K562 (cell line): ENCODE results near the gene CAMK2G. TPM values are rescaled to one million over a fixed set of nuclear protein-coding genes. Genes with fewer than 3 reads are reported as not detected.
"Not testable (repeated sequence)": the region's sequence is repeated elsewhere in the genome, so short reads cannot be mapped to it uniquely, and the experiment has no call there.

Experiments used
- ATAC-seq: fragments of 200-7000 bp; cut with Tn5 transposase; 3 replicates; pipeline ENCODE4 v1.9.1; 2020; ENCODE audit warnings: moderate library complexity
- BruUV-seq: library from RNA; stranded (reverse); fragments of 400-500 nt; replicated peaks from 2 replicates; lab custom pipeline; 2021; lab: Mats Ljungman, UMichigan
- CTCF ChIA-PET: fragments of 300-600 bp; formaldehyde crosslinking; extraction: SDS; loops from one replicate; lab custom pipeline; 2021; ENCODE audit warnings: low intra/inter-chr PET ratio; lab: Yijun Ruan, JAX
- POLR2A ChIA-PET: fragments of 300-600, 350-650 bp; sonication (Branson Sonifier 250); formaldehyde crosslinking; extraction: SDS; loops from one replicate; lab custom pipeline; 2021; ENCODE audit warnings: antibody characterized with exemption, inconsistent platforms; lab: Yijun Ruan, JAX
- DNase-seq, 4 experiments: peaks; one replicate each; pipeline versions ENCODE4 v3.0.0 to v3.0.0-alpha.2; 2011 to 2018; ENCODE audit warnings: low spot score in 3 of 4, mixed read lengths in 3 of 4; ENCODE audit errors: extremely low read depth in 1 of 4
- FAIRE-seq: peaks from 2 replicates; lab custom pipeline; 2011; peaks lifted over from hg19 to GRCh38; lab: Jason Lieb, UNC
- H2AFZ ChIP-seq: 2 replicates; pipeline ENCODE4 v1.6.0; 2011; ENCODE audit warnings: low read depth, low read length, control low read depth, inconsistent platforms
- H3K27ac ChIP-seq: fragments of 200-600 bp; 3 replicates; pipeline ENCODE4 v1.8.0; 2011; ENCODE audit warnings: low read depth, mild to moderate bottlenecking, control low read depth, inconsistent platforms, low read length, moderate library complexity, mixed read lengths; ENCODE audit errors: extremely low read depth
- H3K27me3 ChIP-seq, 2 experiments: fragments of 300-600 bp in 1 of 2; 2 replicates in 1 of 2; 3 replicates in 1 of 2; pipeline versions ENCODE4 v1.6.0 to v1.8.0; 2011; ENCODE audit warnings: inconsistent platforms in 2 of 2, low read length in 2 of 2, mild to moderate bottlenecking in 1 of 2, mixed read lengths in 1 of 2, moderate library complexity in 1 of 2; ENCODE audit not compliant: control insufficient read depth in 2 of 2, insufficient read depth in 2 of 2
- H3K36me3 ChIP-seq: fragments of 300-600 bp; 3 replicates; pipeline ENCODE4 v1.8.0; 2011; ENCODE audit warnings: mild to moderate bottlenecking, low read length, inconsistent platforms; ENCODE audit not compliant: control insufficient read depth, insufficient read depth
- H3K4me1 ChIP-seq, 2 experiments: fragments of 200-600 bp in 1 of 2; replicated peaks in 1 of 2; 2 replicates in 1 of 2; 3 replicates in 1 of 2; pipeline versions ENCODE4 v1.5.1 to v1.8.0; 2011; ENCODE audit warnings: inconsistent platforms in 2 of 2, low read length in 2 of 2, mild to moderate bottlenecking in 1 of 2, mixed read lengths in 1 of 2, moderate library complexity in 1 of 2; ENCODE audit not compliant: control insufficient read depth in 2 of 2, insufficient read depth in 2 of 2
- H3K4me2 ChIP-seq: 2 replicates; pipeline ENCODE4 v1.6.1; 2011; ENCODE audit warnings: low read length, control low read depth, inconsistent platforms, mixed read lengths; ENCODE audit not compliant: insufficient read depth
- H3K4me3 ChIP-seq: fragments of 200-600 bp; sonication (generic), shearing (Covaris generic); 2 replicates; pipeline ENCODE4 v1.5.1; 2016; ENCODE audit warnings: control low read depth, inconsistent platforms
- H3K79me2 ChIP-seq: fragments of 200-600 bp; 3 replicates; pipeline ENCODE4 v1.8.0; 2011; ENCODE audit warnings: low read length, inconsistent platforms; ENCODE audit not compliant: control insufficient read depth, insufficient read depth
- H3K9ac ChIP-seq, 2 experiments: 2 replicates each; pipeline versions ENCODE4 v1.6.0 to v1.6.1; 2011; ENCODE audit warnings: low read depth in 2 of 2, low read length in 2 of 2, control low read depth in 1 of 2, inconsistent platforms in 1 of 2, mild to moderate bottlenecking in 1 of 2, mixed read lengths in 1 of 2; ENCODE audit not compliant: insufficient read depth in 1 of 2
- H3K9me1 ChIP-seq: one replicate; pipeline ENCODE4 v1.6.0; 2011; ENCODE audit warnings: inconsistent platforms, mild to moderate bottlenecking, low read length, moderate library complexity; ENCODE audit not compliant: control insufficient read depth, insufficient read depth
- H3K9me3 ChIP-seq: replicated peaks from 2 replicates; pipeline ENCODE4 v1.5.1; 2011; ENCODE audit warnings: low read depth, low read length, inconsistent platforms; ENCODE audit not compliant: control insufficient read depth, insufficient read depth
- H4K20me1 ChIP-seq: replicated peaks from 2 replicates; pipeline ENCODE4 v1.6.1; 2011; ENCODE audit warnings: low read length, inconsistent platforms, mixed read lengths; ENCODE audit not compliant: control insufficient read depth, insufficient read depth
- POLR2G ChIP-seq: fragments of 200-400 bp; formaldehyde crosslinking; IDR thresholded peaks from 2 replicates; pipeline ENCODE4 v1.6.1; 2017; ENCODE audit warnings: low read depth, mild to moderate bottlenecking, antibody characterized with exemption, low read length, moderate library complexity
- SLC30A9 ChIP-seq: fragments of 250-450 bp; sonication (Bioruptor Pico); IDR thresholded peaks from 2 replicates; pipeline ENCODE4 v1.8.0; 2022; ENCODE audit warnings: mild to moderate bottlenecking, moderate library complexity
- WGBS: fragments of 100-300 bp; shearing (Covaris generic); methylation state at CpG from one replicate; pipeline ENCODE4 v1.1.6; 2016; ENCODE audit warnings: low coverage, mixed read lengths; ENCODE audit not compliant: insufficient coverage; ENCODE audit errors: missing lambda C conversion rate; 5-methylcytosine and 5-hydroxymethylcytosine counted together
- in situ Hi-C: fragments of 300-500 bp; cut with MboI; formaldehyde crosslinking; loops from 4 replicates; pipeline ENCODE4 v1.15.0; 2018; ENCODE audit warnings: inconsistent platforms, mixed read lengths
- intact Hi-C: fragments of 100-400 bp; cut with micrococcal nuclease; formaldehyde crosslinking; loops from 2 replicates; pipeline ENCODE4 v1.14.2; 2022
- polyA plus RNA-seq, 8 experiments: library from polyadenylated mRNA; depleted of rRNA in 4 of 8; stranded (reverse) in 5 of 8; unstranded in 3 of 8; fragments of >200 nt; fragmentation: Nextera tagmentation in 2 of 8; fragmentation: Illumina TruSeq in 1 of 8; extraction: Ambion mirVana in 2 of 8; extraction: Trizol in 1 of 8; gene quantifications; 2 replicates each; pipeline versions ENCODE4 v1.2.1 to v1.2.3, GENCODE V29; 2011 to 2014; ENCODE audit warnings: inconsistent platforms in 1 of 8, missing spikeins in 1 of 8
- total RNA-seq, 7 experiments: library from RNA; depleted of rRNA in 6 of 7; stranded (reverse); fragments of >200 nt in 6 of 7; fragmentation: Illumina TruSeq in 2 of 7; extraction: Trizol in 2 of 7; gene quantifications; 2 replicates each; pipeline versions ENCODE4 v1.2.1 to v1.2.3, GENCODE V29; 2011 to 2021; ENCODE audit warnings: low replicate concordance in 1 of 7

Gene CAMK2G
- total and polyA plus RNA-seq, 9 of the 15 experiments (the other 6 are each of a cell fraction or from before 2014, with no cell fraction given): 9.0 to 37.9 (median 32.6) TPM

DNA sequence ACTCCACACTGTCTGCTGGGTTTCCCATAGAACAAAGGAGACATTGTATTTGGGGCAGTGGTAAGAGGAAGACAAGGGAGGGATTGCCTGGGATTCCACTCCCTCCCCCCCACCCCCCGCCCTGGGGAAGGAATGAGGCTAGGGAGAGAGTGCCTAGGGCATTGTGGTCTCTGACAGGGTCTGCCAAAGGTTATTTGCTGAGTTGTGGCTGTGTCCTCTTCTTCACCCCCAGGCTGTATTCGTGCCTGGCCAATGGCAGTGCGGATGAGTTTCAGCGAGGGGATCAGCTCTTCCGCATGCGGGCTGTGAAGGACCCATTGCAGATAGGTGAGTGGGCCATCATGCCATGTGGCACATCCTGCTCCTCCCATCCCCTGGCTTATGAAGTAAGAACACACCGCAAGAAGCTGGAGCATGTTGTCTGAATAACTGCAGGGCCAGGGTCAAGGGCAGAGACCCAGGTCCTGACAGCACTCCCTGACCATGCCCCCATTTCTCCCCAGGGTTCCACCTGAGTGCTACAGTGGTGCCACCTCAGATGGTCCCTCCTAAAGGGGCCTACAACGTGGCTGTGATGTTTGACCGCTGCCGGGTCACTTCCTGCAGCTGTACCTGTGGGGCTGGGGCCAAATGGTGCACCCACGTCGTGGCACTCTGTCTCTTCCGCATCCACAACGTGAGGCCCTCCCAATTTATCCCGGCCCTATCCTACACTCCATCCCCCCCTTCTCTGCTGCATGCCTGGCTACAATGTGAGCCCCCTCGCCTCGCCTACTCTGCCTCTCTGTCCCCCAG lies 85.3 kb downstream of the CAMK2G start:
- no peak for TF ChIP-seq SLC30A9
- TF ChIP-seq POLR2G: 0 out of 2 replicates have a peak, but pooled peaks have one; percentile 21
- H3K9me1 ChIP-seq: no peaks in the 10 kb centered on the region
- H3K4me1 ChIP-seq: peaks cover 4 to 20% of the 10 kb centered on the region in 2 experiments; a peak in 3 of 5 replicates
- H3K27ac ChIP-seq: no peak overlapping the region
- H3K79me2 ChIP-seq: peaks cover 24% of the 10 kb centered on the region
- CTCF ChIA-PET: no interaction called here
- peaks cover 52% of the 10 kb centered on the region; the same call in 2 of the 3 replicates for H3K36me3 ChIP-seq
- no peaks in the 10 kb centered on the region; the same call in 1 of the 2 replicates for H4K20me1 ChIP-seq
- H3K9me3 ChIP-seq: no peaks in the 10 kb centered on the region
- H3K4me3 ChIP-seq: no peak overlapping the region
- no TSS peak for BruUV-seq
- peak overlapping the region in 1 of 2 experiments; percentile 62; a peak in 2 of 4 replicates for H3K9ac ChIP-seq
- ATAC-seq: no peak
- no peak for FAIRE-seq
- in situ Hi-C loops: no loop called here
- H3K4me2 ChIP-seq: no peak overlapping the region
- no peak for DNase-seq
- H3K27me3 ChIP-seq: no peaks in the 10 kb centered on the region
- no peak overlapping the region for H2AFZ ChIP-seq
- intact Hi-C loops: loop anchor here (10.0 kb wide), 1 partner anchor 316 kb away; no protein-coding TSS in a partner anchor
- WGBS: 81% methylated on average over 13 of the region's 17 CpGs
- POLR2A ChIA-PET: interaction anchor here (0.6 to 6.7 kb wide), 7 partner anchors 8 to 771 kb away, joined by 3 to 61 read pairs (median 3); a partner anchor contains a TSS

- POLR2A ChIA-PET: interaction anchor here (0.6 to 6.7 kb wide), 7 partner anchors 9 to 88 kb away, joined by 3 to 61 read pairs (median 3); a partner anchor contains a TSS
- H2AFZ ChIP-seq, in situ Hi-C loops, FAIRE-seq, H3K9me3 ChIP-seq, ATAC-seq, H3K27me3 ChIP-seq, CTCF ChIA-PET, H3K4me2 ChIP-seq, DNase-seq, H3K9me1 ChIP-seq, BruUV-seq, H3K4me3 ChIP-seq, H4K20me1 ChIP-seq, H3K27ac ChIP-seq: not testable (repeated sequence)
- peaks cover 42% of the 10 kb centered on the region; the same call in 2 of the 3 replicates for H3K36me3 ChIP-seq
- peaks cover 42% of the 10 kb centered on the region for H3K79me2 ChIP-seq
- intact Hi-C loops: loop anchor here (2.0 to 10.0 kb wide), 2 partner anchors 24 to 318 kb away; partner anchors contain the start of gene NDST2
- WGBS: 80% methylated on average over 21 of the region's 21 CpGs
- H3K9ac ChIP-seq: 0 out of 4 replicates have a peak overlapping the region, but pooled peaks of 1 of the 2 experiments have one; percentile 39
- peaks cover 9 to 22% of the 10 kb centered on the region in 2 experiments; a peak in 4 of 5 replicates for H3K4me1 ChIP-seq
These were observed 87.1 kb downstream of the CAMK2G start for GRCh38 chr10:73787031-73787800.
